Measurements from ENCODE around the gene PDXDC1. TPM values are rescaled to one million over a fixed set of nuclear protein-coding genes. Genes with fewer than 3 reads are reported as not detected.

Gene PDXDC1
- total RNA-seq, 4 donors from 2014 or later: 70.0 to 92.2 (median 87.6) TPM

DNA sequence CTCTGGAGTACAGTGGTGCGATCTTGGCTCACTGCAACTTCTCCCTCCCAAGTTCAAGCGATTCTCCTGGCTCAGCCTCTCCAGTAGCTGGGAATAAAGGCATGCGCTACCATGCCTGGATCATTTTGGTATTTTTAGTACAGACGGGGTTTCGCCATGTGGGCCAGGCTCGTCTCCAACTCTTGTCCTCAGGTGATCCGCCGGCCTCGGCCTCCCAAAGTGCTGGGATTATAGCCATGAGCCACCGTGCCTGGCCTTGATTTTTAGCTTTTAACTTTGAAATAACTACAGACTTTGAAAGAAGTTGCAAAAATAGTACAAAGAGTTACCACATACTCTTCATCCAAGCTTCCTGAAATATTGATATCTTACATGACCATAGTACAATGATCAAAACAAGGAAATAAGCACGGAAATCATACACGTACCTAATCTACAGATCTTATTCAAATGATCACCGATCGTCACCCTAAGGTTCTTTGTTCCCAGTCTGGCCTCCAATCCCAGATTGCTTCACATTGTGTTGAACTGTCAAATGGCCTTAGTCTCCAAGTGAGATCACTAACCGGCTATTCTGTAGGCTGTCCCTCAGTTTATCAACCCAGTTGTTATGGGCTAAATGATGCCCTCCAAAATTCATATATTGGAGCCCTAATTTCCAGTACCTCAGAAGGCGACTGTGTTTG is 19.1 kb upstream of the PDXDC1 start:
- Histone ChIP-seq H3K27ac (no peak overlapping the region), H3K9me3 (no peaks in the 10 kb centered on the region), H3K4me3 (no peak overlapping the region), H3K4me1 (no peaks in the 10 kb centered on the region), H3K36me3 (no peaks in the 10 kb centered on the region), H3K27me3 (no peaks in the 10 kb centered on the region)
- WGBS, 2 donors (ENCODE audit: low coverage in 1 of 2): 75 to 93% methylated on average over 12 to 16 of the region's 16 CpGs
- TF ChIP-seq, protein P1, sequence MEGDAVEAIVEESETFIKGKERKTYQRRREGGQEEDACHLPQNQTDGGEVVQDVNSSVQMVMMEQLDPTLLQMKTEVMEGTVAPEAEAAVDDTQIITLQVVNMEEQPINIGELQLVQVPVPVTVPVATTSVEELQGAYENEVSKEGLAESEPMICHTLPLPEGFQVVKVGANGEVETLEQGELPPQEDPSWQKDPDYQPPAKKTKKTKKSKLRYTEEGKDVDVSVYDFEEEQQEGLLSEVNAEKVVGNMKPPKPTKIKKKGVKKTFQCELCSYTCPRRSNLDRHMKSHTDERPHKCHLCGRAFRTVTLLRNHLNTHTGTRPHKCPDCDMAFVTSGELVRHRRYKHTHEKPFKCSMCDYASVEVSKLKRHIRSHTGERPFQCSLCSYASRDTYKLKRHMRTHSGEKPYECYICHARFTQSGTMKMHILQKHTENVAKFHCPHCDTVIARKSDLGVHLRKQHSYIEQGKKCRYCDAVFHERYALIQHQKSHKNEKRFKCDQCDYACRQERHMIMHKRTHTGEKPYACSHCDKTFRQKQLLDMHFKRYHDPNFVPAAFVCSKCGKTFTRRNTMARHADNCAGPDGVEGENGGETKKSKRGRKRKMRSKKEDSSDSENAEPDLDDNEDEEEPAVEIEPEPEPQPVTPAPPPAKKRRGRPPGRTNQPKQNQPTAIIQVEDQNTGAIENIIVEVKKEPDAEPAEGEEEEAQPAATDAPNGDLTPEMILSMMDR (IDR thresholded peaks at IDR 0.05): no peak
- TF ChIP-seq EP300 (IDR thresholded peaks at IDR 0.05) (no peak), POLR2A (IDR thresholded peaks at IDR 0.05) (no peak), POLR2AphosphoS5 (IDR thresholded peaks at IDR 0.05) (no peak)
- peak; percentile 46 for ATAC-seq

DNA sequence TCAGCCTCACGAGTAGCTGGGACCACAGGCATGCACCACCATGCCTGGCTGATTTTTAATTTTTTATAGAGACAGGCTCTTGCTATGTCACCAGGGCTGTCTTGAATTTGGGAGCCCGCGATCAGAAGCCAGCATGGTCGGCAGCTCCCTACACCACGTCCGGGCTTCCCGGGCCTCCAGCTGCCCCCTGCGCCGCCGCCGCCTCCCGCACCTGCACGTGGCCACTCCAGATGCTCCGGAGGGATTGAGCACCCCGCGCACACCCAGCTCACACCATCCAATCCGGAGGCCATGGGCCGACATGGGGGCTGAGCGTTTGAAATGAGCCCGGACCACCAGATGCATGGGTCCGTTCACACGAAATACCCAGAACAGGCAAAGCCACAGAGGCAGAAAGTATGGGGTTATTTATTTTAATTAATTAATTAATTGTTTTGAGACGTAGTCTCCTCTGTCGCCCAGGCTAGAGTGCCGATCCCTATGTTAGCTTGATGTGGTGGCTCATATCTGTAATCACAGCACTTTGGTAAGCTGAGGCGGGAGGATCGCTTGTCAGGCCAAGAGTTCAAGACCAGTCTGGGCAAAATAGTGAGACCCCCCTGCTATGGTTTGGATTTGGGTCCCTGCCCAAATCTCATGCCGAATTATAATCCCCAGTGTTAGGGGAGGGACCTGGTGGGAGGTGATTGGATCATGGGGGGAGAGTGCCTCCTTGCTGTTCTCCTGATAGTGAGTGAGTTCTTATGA is 17.1 kb upstream of the PDXDC1 start:
- Histone ChIP-seq H3K9me3 (no peaks in the 10 kb centered on the region), H3K4me3 (no peak overlapping the region), H3K4me1 (no peaks in the 10 kb centered on the region), H3K27me3 (no peaks in the 10 kb centered on the region), H3K27ac (no peak overlapping the region), H3K36me3 (no peaks in the 10 kb centered on the region)
- 91 to 95% methylated on average over 8 to 22 of the region's 28 CpGs for WGBS, 2 donors (ENCODE audit: low coverage in 1 of 2)
- TF ChIP-seq POLR2A (IDR thresholded peaks at IDR 0.05) (no peak), EP300 (IDR thresholded peaks at IDR 0.05) (no peak), POLR2AphosphoS5 (IDR thresholded peaks at IDR 0.05) (no peak)
- TF ChIP-seq, protein P1 (IDR thresholded peaks at IDR 0.05): no peak
- no peak for ATAC-seq

- TF ChIP-seq, protein P1 (IDR thresholded peaks at IDR 0.05): no peak
- TF ChIP-seq EP300 (IDR thresholded peaks at IDR 0.05) (no peak), POLR2A (IDR thresholded peaks at IDR 0.05) (no peak), POLR2AphosphoS5 (IDR thresholded peaks at IDR 0.05) (no peak)
- WGBS, 2 donors (ENCODE audit: low coverage in 1 of 2): 87 to 88% methylated on average over 4 of the region's 4 CpGs
- Histone ChIP-seq H3K4me3 (no peak overlapping the region), H3K27me3 (no peaks in the 10 kb centered on the region), H3K27ac (no peak overlapping the region), H3K9me3 (peaks cover 0 to 1% (median 0%) of the 10 kb centered on the region in 3 donors), H3K4me1 (no peaks in the 10 kb centered on the region), H3K36me3 (no peaks in the 10 kb centered on the region)
- ATAC-seq: no peak
These were observed 16.6 kb upstream of the PDXDC1 start for GRCh38 chr16:14958323-14958600.

- Histone ChIP-seq H3K9me3 (peaks cover 0 to 7% (median 0%) of the 10 kb centered on the region in 3 donors), H3K27me3 (no peaks in the 10 kb centered on the region), H3K4me3 (no peak overlapping the region), H3K27ac (no peak overlapping the region), H3K4me1 (no peaks in the 10 kb centered on the region), H3K36me3 (no peaks in the 10 kb centered on the region)
- TF ChIP-seq EP300 (IDR thresholded peaks at IDR 0.05) (no peak), POLR2A (IDR thresholded peaks at IDR 0.05) (no peak), POLR2AphosphoS5 (IDR thresholded peaks at IDR 0.05) (no peak)
- TF ChIP-seq, protein P1 (IDR thresholded peaks at IDR 0.05): no peak
- no peak for ATAC-seq
- WGBS, 2 donors (ENCODE audit: low coverage in 1 of 2): 75% methylated on average over 7 of the region's 7 CpGs
These were observed 15.9 kb upstream of the PDXDC1 start for GRCh38 chr16:14958970-14959369.

Measured in gastroesophageal sphincter (tissue), 4 donors.